ENCODE data around the gene KRTAP1-1. TPM values are rescaled to one million over a fixed set of nuclear protein-coding genes. Genes with fewer than 3 reads are reported as not detected.

The KRTAP1-1 gene
- total RNA-seq, 1 experiment from 2014 or later = not detected

DNA sequence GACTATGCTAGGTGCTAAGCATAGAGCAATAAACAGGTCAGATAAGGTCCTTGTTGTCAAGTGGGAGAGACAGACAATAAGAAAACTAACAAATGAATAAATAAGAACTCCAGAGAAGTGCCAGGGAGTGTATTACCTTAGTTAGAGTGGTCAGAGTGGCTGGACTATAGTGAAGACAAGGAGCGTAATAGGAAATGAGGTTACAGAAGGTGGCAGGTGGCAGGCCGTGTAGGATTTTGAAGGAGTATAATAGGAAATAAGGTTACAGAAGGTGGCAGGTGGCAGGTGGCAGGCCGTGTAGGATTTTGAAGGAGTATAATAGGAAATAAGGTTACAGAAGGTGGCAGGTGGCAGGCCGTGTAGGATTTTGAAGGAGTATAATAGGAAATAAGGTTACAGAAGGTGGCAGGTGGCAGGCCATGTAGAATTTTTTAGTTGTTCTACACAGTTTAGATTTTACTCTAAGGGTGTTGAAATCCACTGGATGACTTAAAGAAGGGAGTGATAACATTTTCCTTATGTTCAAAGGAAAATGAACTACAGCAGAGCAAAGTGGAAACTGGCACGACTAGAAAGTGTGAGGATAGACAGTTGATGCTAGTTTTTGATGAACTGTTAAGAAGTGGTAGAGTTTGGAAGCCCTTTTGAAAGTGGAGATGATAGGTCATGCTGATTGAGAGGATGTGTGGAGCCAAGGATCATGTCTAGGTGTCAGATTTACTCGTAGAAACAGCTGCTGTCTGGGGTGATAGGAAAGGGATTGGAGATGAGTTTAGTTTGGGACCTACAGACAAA is 28.7 kb downstream of the KRTAP1-1 start:
- POLR2A ChIA-PET = no interaction called here
- Histone ChIP-seq H3K4me3 (ENCODE audit: low read depth, low read length) (no peak overlapping the region), H3K9me3 (peaks cover 12% of the 10 kb centered on the region; the same call in 1 of the 2 replicates), H3K4me1 (peaks cover 58% of the 10 kb centered on the region), H3K27me3 (replicated peaks; ENCODE audit: control insufficient read depth, insufficient read depth, low read length) (no peaks in the 10 kb centered on the region), H3K36me3 (ENCODE audit: control insufficient read depth, insufficient read depth, low read length) (no peaks in the 10 kb centered on the region)
- Mint-ChIP-seq H3K4me1 (ENCODE audit: low read depth, unreplicated experiment) (peaks cover 48% of the 10 kb centered on the region), H3K27ac (ENCODE audit: unreplicated experiment) (peak overlapping the region; percentile 69), H3K36me3 (ENCODE audit: insufficient read depth, unreplicated experiment) (peaks cover 14% of the 10 kb centered on the region), H3K4me3 (ENCODE audit: unreplicated experiment) (no peak overlapping the region), H3K9me3 (ENCODE audit: unreplicated experiment) (peaks cover 37% of the 10 kb centered on the region), H3K27me3 (ENCODE audit: insufficient read depth, unreplicated experiment) (no peaks in the 10 kb centered on the region)
- CTCF ChIA-PET = no interaction called here
- no peak for TF ChIP-seq CTCF (IDR thresholded peaks at IDR 0.05; ENCODE audit: insufficient read depth in 1 of 2, low read depth in 1 of 2, low read length in 1 of 2, severe bottlenecking in 1 of 2, unreplicated experiment in 1 of 2)
- intact Hi-C loops (cut with micrococcal nuclease; ENCODE audit: unreplicated experiment) = no loop called here
- no TSS peak for BruUV-seq (replicated peaks)
- no peak for DNase-seq

GRCh38 chr17:41010441-41010840 is 30.8 kb downstream of the KRTAP1-1 start:
- Histone ChIP-seq H3K4me1 (peaks cover 48% of the 10 kb centered on the region), H3K27me3 (replicated peaks; ENCODE audit: control insufficient read depth, insufficient read depth, low read length) (no peaks in the 10 kb centered on the region), H3K9me3 (peaks cover 12% of the 10 kb centered on the region; the same call in 1 of the 2 replicates), H3K4me3 (ENCODE audit: low read depth, low read length) (no peak overlapping the region), H3K36me3 (ENCODE audit: control insufficient read depth, insufficient read depth, low read length) (no peaks in the 10 kb centered on the region)
- Mint-ChIP-seq H3K4me1 (ENCODE audit: low read depth, unreplicated experiment) (peaks cover 43% of the 10 kb centered on the region), H3K27me3 (ENCODE audit: insufficient read depth, unreplicated experiment) (no peaks in the 10 kb centered on the region), H3K9me3 (ENCODE audit: unreplicated experiment) (peaks cover 34% of the 10 kb centered on the region), H3K27ac (ENCODE audit: unreplicated experiment) (peak overlapping the region; percentile 66), H3K36me3 (ENCODE audit: insufficient read depth, unreplicated experiment) (peaks cover 20% of the 10 kb centered on the region), H3K4me3 (ENCODE audit: unreplicated experiment) (no peak overlapping the region)
- intact Hi-C loops (cut with micrococcal nuclease; ENCODE audit: unreplicated experiment) = no loop called here
- BruUV-seq (replicated peaks) = no TSS peak
- POLR2A ChIA-PET = interaction anchor here (1.7 kb wide), 1 partner anchor 48 kb away, joined by 10 read pairs; no protein-coding TSS in a partner anchor
- no peak for DNase-seq
- CTCF ChIA-PET = no interaction called here
- TF ChIP-seq CTCF (IDR thresholded peaks at IDR 0.05; ENCODE audit: insufficient read depth in 1 of 2, low read depth in 1 of 2, low read length in 1 of 2, severe bottlenecking in 1 of 2, unreplicated experiment in 1 of 2) = no peak

- Mint-ChIP-seq H3K9me3 (ENCODE audit: unreplicated experiment) (peaks cover 29% of the 10 kb centered on the region), H3K4me1 (ENCODE audit: low read depth, unreplicated experiment) (peaks cover 47% of the 10 kb centered on the region), H3K27ac (ENCODE audit: unreplicated experiment) (peak overlapping the region; percentile 94), H3K36me3 (ENCODE audit: insufficient read depth, unreplicated experiment) (peaks cover 20% of the 10 kb centered on the region), H3K27me3 (ENCODE audit: insufficient read depth, unreplicated experiment) (no peaks in the 10 kb centered on the region), H3K4me3 (ENCODE audit: unreplicated experiment) (no peak overlapping the region)
- ChIA-PET CTCF (no interaction called here), POLR2A (interaction anchor here (1.7 kb wide), 1 partner anchor 49 kb away, joined by 10 read pairs; no protein-coding TSS in a partner anchor)
- DNase-seq = no peak
- Histone ChIP-seq H3K9me3 (peaks cover 12% of the 10 kb centered on the region; the same call in 1 of the 2 replicates), H3K36me3 (ENCODE audit: control insufficient read depth, insufficient read depth, low read length) (no peaks in the 10 kb centered on the region), H3K4me3 (ENCODE audit: low read depth, low read length) (no peak overlapping the region), H3K27me3 (replicated peaks; ENCODE audit: control insufficient read depth, insufficient read depth, low read length) (no peaks in the 10 kb centered on the region), H3K4me1 (peaks cover 50% of the 10 kb centered on the region)
- TSS peak; percentile 70 for BruUV-seq (replicated peaks)
- intact Hi-C loops (cut with micrococcal nuclease; ENCODE audit: unreplicated experiment) = loop anchor here (1.0 kb wide), 6 partner anchors 38 to 172 kb away; no protein-coding TSS in a partner anchor
- no peak for TF ChIP-seq CTCF (IDR thresholded peaks at IDR 0.05; ENCODE audit: insufficient read depth in 1 of 2, low read depth in 1 of 2, low read length in 1 of 2, severe bottlenecking in 1 of 2, unreplicated experiment in 1 of 2)
Observed at GRCh38 chr17:41009936-41010335, 31.3 kb downstream of the KRTAP1-1 start.

Data from Caco-2 (cell line).